ENCODE results near the gene TMEM92.

TMEM92 gene

DNA sequence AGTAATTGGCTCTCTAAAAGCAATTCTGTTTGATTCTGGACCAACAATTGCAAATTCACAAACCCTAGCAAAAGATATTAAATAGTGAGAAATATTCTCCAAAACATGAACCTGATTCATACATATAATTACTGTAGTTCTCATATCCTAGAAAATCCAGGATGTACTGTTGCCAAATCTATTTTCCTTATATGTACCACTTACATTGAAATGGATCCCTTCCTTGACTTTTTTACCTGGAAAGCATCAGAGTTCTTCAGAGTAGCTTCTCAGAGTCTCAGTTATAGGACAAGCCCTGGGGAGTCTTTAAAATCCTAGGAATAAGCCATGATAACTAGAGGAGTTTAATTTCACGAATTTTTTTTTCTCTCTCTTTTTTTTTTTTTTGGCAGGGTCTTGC is 16.7 kb downstream of the TMEM92 start:
- TF ChIP-seq LEF1 (IDR thresholded peaks at IDR 0.05; ENCODE audit: borderline replicate concordance): no peak
- TF ChIP-seq, protein P1, sequence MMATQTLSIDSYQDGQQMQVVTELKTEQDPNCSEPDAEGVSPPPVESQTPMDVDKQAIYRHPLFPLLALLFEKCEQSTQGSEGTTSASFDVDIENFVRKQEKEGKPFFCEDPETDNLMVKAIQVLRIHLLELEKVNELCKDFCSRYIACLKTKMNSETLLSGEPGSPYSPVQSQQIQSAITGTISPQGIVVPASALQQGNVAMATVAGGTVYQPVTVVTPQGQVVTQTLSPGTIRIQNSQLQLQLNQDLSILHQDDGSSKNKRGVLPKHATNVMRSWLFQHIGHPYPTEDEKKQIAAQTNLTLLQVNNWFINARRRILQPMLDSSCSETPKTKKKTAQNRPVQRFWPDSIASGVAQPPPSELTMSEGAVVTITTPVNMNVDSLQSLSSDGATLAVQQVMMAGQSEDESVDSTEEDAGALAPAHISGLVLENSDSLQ (IDR thresholded peaks at IDR 0.05): no peak
- no peak for TF ChIP-seq FOXK2 (IDR thresholded peaks at IDR 0.05)
- no peak for TF ChIP-seq TARDBP (IDR thresholded peaks at IDR 0.05)
- TF ChIP-seq SP1 (IDR thresholded peaks at IDR 0.05): no peak
- no peak for TF ChIP-seq HDGF (IDR thresholded peaks at IDR 0.05; ENCODE audit: borderline replicate concordance)
- TF ChIP-seq ZNF384 (IDR thresholded peaks at IDR 0.05): no peak
- no peak for TF ChIP-seq FOXM1 (IDR thresholded peaks at IDR 0.05; ENCODE audit: borderline replicate concordance)
- no peak for TF ChIP-seq NFRKB (IDR thresholded peaks at IDR 0.05)
- TF ChIP-seq SUZ12 (IDR thresholded peaks at IDR 0.05): no peak
- no peak for TF ChIP-seq ARNT (IDR thresholded peaks at IDR 0.05)
- no peak for TF ChIP-seq FOXA1 (IDR thresholded peaks at IDR 0.05)
- no peak for TF ChIP-seq CTBP1 (IDR thresholded peaks at IDR 0.05; ENCODE audit: borderline replicate concordance)
- TF ChIP-seq BHLHE40 (IDR thresholded peaks at IDR 0.05; ENCODE audit: borderline replicate concordance): no peak
- no peak for TF ChIP-seq L3MBTL2 (conservative IDR thresholded peaks at IDR 0.05)
- no peak for TF ChIP-seq ELF4 (IDR thresholded peaks at IDR 0.05)
- ChIA-PET POLR2A (interaction anchor here (1.1 kb wide), 2 partner anchors 17 to 129 kb away, joined by 3 read pairs; partner anchors contain the start of gene TMEM92), CTCF (interaction anchor here (3.7 kb wide), 1 partner anchor 91 kb away, joined by 14 read pairs; no protein-coding TSS in a partner anchor)
- no peak for DNase-seq (ENCODE audit: extremely low spot score)

DNA sequence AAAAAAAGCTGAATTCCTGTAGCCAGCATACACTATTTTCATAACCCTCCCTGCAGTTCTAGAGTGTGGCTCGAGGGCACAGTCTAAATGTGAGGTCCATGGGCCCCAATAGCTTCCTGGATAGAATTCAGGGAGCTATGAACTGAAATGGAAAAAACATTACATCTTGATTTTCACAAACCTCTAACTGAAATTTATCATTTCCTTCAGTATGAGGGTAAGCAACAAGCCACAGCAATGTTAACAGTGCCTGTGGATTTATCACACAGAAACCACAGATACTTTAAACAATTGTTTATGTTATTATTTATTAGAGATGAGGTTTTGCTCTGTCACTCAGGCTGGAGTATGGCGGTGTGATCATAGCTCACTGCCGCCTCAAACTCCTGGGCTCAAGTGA is 18.2 kb downstream of the TMEM92 start:
- no peak for DNase-seq (ENCODE audit: extremely low spot score)
- TF ChIP-seq NFRKB (IDR thresholded peaks at IDR 0.05) (no peak), SUZ12 (IDR thresholded peaks at IDR 0.05) (no peak), SP1 (IDR thresholded peaks at IDR 0.05) (no peak), ZNF384 (IDR thresholded peaks at IDR 0.05) (no peak), HDGF (IDR thresholded peaks at IDR 0.05; ENCODE audit: borderline replicate concordance) (no peak), FOXA1 (IDR thresholded peaks at IDR 0.05) (no peak), LEF1 (IDR thresholded peaks at IDR 0.05; ENCODE audit: borderline replicate concordance) (no peak), FOXM1 (IDR thresholded peaks at IDR 0.05; ENCODE audit: borderline replicate concordance) (no peak), BHLHE40 (IDR thresholded peaks at IDR 0.05; ENCODE audit: borderline replicate concordance) (no peak), ARNT (IDR thresholded peaks at IDR 0.05) (no peak), L3MBTL2 (conservative IDR thresholded peaks at IDR 0.05) (no peak), TARDBP (IDR thresholded peaks at IDR 0.05) (no peak), ELF4 (IDR thresholded peaks at IDR 0.05) (no peak), CTBP1 (IDR thresholded peaks at IDR 0.05; ENCODE audit: borderline replicate concordance) (no peak), FOXK2 (IDR thresholded peaks at IDR 0.05) (no peak)
- TF ChIP-seq, protein P1 (IDR thresholded peaks at IDR 0.05): no peak
- CTCF ChIA-PET: interaction anchor here (0.6 to 3.7 kb wide), 6 partner anchors 25 to 198 kb away, joined by 3 to 14 read pairs (median 4); partner anchors contain the start of gene COL1A1
- POLR2A ChIA-PET: no interaction called here

DNA sequence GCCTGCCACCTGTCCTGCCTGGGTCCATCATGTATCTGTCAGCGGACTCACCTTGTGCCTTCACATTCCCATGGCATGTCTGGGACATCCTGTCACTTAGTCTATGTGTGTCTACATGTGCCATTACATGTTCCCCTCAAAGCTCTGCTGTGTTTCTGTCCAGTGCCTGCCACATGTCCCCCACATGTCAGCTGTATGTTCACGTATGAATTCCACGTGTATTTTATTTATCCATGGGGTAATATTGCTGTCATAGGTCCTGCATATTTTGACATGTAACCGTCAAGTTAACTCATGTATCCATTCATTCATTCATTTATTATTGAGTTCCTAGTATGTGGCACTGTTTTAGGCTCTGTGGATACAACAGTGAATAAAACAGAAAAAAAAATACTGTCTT is 20.8 kb downstream of the TMEM92 start:
- no peak for TF ChIP-seq LEF1 (IDR thresholded peaks at IDR 0.05; ENCODE audit: borderline replicate concordance)
- TF ChIP-seq FOXM1 (IDR thresholded peaks at IDR 0.05; ENCODE audit: borderline replicate concordance): no peak
- TF ChIP-seq, protein P1 (IDR thresholded peaks at IDR 0.05): no peak
- TF ChIP-seq SUZ12 (IDR thresholded peaks at IDR 0.05): no peak
- TF ChIP-seq FOXK2 (IDR thresholded peaks at IDR 0.05): no peak
- no peak for TF ChIP-seq ZNF384 (IDR thresholded peaks at IDR 0.05)
- TF ChIP-seq L3MBTL2 (conservative IDR thresholded peaks at IDR 0.05): no peak
- no peak for TF ChIP-seq ELF4 (IDR thresholded peaks at IDR 0.05)
- no peak for TF ChIP-seq CTBP1 (IDR thresholded peaks at IDR 0.05; ENCODE audit: borderline replicate concordance)
- TF ChIP-seq HDGF (IDR thresholded peaks at IDR 0.05; ENCODE audit: borderline replicate concordance): no peak
- TF ChIP-seq FOXA1 (IDR thresholded peaks at IDR 0.05): no peak
- TF ChIP-seq SP1 (IDR thresholded peaks at IDR 0.05): no peak
- TF ChIP-seq NFRKB (IDR thresholded peaks at IDR 0.05): no peak
- no peak for TF ChIP-seq TARDBP (IDR thresholded peaks at IDR 0.05)
- TF ChIP-seq ARNT (IDR thresholded peaks at IDR 0.05): no peak
- no peak for TF ChIP-seq BHLHE40 (IDR thresholded peaks at IDR 0.05; ENCODE audit: borderline replicate concordance)
- ChIA-PET POLR2A (no interaction called here), CTCF (interaction anchor here (1.3 to 1.4 kb wide), 2 partner anchors 12 to 122 kb away, joined by 3 read pairs; no protein-coding TSS in a partner anchor)
- DNase-seq (ENCODE audit: extremely low spot score): no peak

DNA sequence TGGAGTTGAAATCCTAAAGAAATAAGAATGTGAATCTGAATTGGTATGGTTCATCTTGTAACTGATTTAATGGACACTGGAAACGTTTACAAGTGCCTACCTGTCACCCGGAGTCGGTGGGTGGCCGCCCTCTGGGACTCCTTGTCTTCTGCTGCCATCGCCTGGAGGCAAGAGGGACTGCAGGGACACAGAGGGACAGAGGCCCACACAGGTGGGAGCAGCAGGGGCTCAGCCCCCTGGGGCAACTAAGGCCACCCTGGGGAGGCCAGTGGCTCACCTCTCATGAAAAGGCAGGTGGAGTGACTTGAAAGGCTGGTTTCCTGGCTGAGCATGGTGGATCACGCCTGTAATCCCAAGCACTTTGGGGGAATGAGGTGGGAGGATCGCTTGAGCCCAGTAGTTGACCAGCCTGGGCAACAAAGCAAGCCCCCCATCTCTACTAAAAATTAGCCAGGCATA is 23.2 kb downstream of the TMEM92 start:
- POLR2A ChIA-PET: no interaction called here

More for the DNA sequence above, 23.2 kb downstream of the TMEM92 start:
- CTCF ChIA-PET: interaction anchor here (0.7 to 3.9 kb wide), 15 partner anchors 8 to 178 kb away, joined by 3 to 35 read pairs (median 4); partner anchors contain the start of gene COL1A1
- peak; percentile 90 for DNase-seq (ENCODE audit: extremely low spot score)
- TF ChIP-seq SUZ12 (IDR thresholded peaks at IDR 0.05) (no peak), LEF1 (IDR thresholded peaks at IDR 0.05; ENCODE audit: borderline replicate concordance) (no peak), HDGF (IDR thresholded peaks at IDR 0.05; ENCODE audit: borderline replicate concordance) (no peak), FOXK2 (IDR thresholded peaks at IDR 0.05) (no peak), FOXM1 (IDR thresholded peaks at IDR 0.05; ENCODE audit: borderline replicate concordance) (no peak), NFRKB (IDR thresholded peaks at IDR 0.05) (no peak), ZNF384 (IDR thresholded peaks at IDR 0.05) (no peak), TARDBP (IDR thresholded peaks at IDR 0.05) (no peak), CTBP1 (IDR thresholded peaks at IDR 0.05; ENCODE audit: borderline replicate concordance) (no peak)
- TF ChIP-seq, protein P1 (IDR thresholded peaks at IDR 0.05): no peak

Measured in HEK293T (cell line).